Measurements from ENCODE around the gene HDGF.

Gene HDGF

DNA sequence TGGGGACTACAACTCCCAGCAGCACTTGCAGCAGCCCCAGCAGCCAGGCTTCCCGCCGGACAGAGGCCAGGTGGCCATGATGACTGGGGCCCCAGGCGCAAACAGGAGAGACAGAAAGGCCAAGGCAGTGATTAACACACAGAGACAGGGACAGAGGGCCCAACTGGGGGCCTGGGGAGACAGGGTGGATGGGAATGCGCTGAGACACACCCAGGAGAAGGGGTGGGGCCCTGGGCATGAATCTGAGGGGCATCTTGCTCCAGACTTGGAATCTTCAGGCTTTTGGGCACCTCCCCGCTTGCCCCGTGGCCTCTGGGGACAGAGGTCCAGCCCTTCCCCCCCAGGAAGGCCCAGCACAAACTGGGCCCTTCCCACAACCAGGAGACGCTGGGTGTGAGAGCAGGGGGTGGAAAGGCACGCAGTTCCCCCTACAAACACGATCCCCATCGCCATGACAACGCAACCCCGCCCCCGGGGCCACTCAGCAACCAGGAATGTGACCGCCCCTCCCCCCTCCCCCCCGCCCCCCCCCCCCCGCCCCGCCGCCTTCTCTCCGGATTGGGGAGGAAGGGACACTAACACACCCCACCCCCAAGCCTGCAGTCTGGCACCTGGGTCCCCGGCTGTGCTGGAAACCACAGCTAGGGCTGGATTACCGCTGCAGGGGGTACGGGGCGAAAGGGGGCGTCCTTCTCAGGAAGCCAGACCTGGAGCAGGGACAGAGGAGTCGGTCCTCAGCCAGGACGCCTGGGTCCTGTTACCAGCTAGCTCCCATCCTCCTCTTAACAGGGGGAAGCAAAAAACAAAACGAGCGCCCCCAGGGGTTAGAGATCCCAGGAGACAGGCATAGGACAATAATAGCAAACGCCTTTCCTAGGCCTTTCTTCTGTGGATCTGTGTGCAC is 4.5 kb downstream of the HDGF start:
- peak; percentile 94 for DNase-seq (ENCODE audit: low spot score)

- no peak for DNase-seq (ENCODE audit: low spot score)
These were observed 5.1 kb downstream of the HDGF start for GRCh38 chr1:156746406-156746727.

GRCh38 chr1:156745881-156746280 is 5.6 kb downstream of the HDGF start:
- no peak for DNase-seq (ENCODE audit: low spot score)

DNA sequence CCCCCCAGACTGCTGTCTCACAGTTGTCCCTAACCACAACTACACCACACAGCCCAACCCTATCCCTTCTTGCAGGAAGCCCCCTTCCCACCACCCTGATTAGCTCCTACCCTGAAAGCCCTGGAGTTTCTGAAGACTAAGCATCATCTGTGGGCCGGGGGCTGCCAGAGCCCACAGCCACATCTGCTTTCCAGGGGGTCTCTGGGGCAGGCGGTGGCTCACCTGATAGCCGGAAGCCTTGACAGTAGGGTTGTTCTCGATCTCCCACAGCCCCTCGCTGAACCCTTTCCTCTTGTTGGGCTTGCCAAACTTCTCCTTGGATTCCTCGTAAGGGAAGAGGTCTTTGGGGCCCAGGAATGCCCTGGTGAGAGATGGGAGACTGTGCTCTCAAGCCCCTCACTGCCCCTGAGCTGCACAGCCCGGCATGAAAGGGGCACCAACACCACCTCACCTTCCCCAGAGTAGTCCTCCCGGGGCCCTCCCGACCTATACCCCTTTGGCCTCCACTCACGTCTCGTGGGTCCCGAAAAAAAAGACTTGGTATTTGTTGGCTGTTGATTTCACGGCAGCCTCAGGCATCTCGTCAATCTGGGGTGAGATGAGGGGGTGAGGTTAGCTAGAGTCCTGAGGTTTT is 6.6 kb downstream of the HDGF start:
- no peak for DNase-seq (ENCODE audit: low spot score)

- DNase-seq (ENCODE audit: low spot score) = no peak
These were observed 7.1 kb downstream of the HDGF start for GRCh38 chr1:156744344-156744743.

GRCh38 chr1:156743367-156744302 is 7.8 kb downstream of the HDGF start:
- no peak for DNase-seq (ENCODE audit: low spot score)

- DNase-seq (ENCODE audit: low spot score) = no peak
These were observed 8.7 kb downstream of the HDGF start for GRCh38 chr1:156742801-156743200.

- DNase-seq (ENCODE audit: low spot score) = no peak
These were observed 9.5 kb downstream of the HDGF start for GRCh38 chr1:156742017-156742416.

- no peak for DNase-seq (ENCODE audit: low spot score)
These were observed 9.9 kb downstream of the HDGF start for GRCh38 chr1:156741481-156741983.

GRCh38 chr1:156740741-156741480 is 10.6 kb downstream of the HDGF start, which contains the start of gene MRPL24:
MRPL24 (minus strand) TSS chr1:156741088; CDS start chr1:156738704, 2,384 bp downstream.
- DNase-seq (ENCODE audit: low spot score) = peak; percentile 97

- no peak for DNase-seq (ENCODE audit: low spot score)
These were observed 11.2 kb downstream of the HDGF start for GRCh38 chr1:156740237-156740740.

DNA sequence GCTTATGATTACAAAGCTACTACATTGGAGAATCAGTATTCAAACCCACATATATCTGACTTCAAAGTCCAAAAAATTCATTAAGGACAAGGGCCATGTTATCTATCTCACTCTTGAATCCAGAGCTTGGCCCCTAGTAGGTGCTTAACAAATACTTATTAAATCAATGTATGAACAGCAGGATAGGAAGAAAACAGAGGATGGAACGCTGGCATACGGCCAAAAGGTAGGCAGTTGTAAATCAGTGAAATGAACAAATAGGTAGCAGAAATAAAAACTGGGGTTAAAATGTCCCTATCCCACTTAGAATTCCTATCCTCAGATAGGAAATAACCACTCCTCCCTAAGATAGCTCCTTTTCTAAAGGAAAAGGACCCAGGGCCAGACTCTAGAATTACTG is 12.6 kb downstream of the HDGF start:
- no peak for DNase-seq (ENCODE audit: low spot score)

- no peak for DNase-seq (ENCODE audit: low spot score)
These were observed 13.1 kb downstream of the HDGF start for GRCh38 chr1:156738407-156738806.

DNA sequence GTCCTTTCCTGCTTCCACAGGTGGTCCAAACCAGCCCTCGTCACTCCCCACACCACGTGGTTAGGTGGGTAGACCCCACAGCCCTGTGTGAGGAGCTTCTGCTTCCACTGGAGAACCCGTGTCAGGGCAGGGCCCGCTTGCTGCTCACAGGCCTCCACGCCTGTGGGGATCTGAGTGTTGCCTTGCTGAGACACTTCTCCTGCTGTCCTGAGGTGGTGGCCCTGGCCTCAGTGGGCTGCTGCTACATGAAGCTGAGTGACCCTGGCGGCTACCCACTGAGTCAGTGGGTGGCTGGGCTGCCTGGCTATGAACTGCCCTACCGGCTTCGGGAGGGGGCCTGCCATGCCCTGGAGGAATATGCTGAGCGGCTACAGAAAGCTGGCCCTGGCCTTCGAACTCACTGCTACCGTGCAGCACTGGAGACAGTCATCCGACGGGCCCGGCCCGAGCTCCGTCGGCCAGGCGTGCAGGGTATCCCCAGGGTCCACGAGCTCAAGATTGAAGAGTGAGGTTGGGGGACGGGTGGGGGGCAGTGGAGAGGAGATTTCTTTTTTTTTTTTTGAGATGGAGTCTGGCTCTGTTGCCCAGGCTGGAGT is 17.4 kb downstream of the HDGF start:
- DNase-seq (ENCODE audit: low spot score) = no peak

GRCh38 chr1:156728599-156729462 is 22.6 kb downstream of the HDGF start, which contains the start of gene ISG20L2:
ISG20L2 (minus strand) TSS chr1:156728766; CDS start chr1:156727652, 1,114 bp downstream.
- peak; percentile 95 for DNase-seq (ENCODE audit: low spot score)

- DNase-seq (ENCODE audit: low spot score) = no peak
These were observed 23.4 kb downstream of the HDGF start, which contains the start of gene METTL25B for GRCh38 chr1:156727926-156728598. METTL25B (plus strand) TSS chr1:156728469; CDS start chr1:156729105, 636 bp downstream.

GRCh38 chr1:156727492-156727891 is 24.0 kb downstream of the HDGF start:
- DNase-seq (ENCODE audit: low spot score) = no peak

DNA sequence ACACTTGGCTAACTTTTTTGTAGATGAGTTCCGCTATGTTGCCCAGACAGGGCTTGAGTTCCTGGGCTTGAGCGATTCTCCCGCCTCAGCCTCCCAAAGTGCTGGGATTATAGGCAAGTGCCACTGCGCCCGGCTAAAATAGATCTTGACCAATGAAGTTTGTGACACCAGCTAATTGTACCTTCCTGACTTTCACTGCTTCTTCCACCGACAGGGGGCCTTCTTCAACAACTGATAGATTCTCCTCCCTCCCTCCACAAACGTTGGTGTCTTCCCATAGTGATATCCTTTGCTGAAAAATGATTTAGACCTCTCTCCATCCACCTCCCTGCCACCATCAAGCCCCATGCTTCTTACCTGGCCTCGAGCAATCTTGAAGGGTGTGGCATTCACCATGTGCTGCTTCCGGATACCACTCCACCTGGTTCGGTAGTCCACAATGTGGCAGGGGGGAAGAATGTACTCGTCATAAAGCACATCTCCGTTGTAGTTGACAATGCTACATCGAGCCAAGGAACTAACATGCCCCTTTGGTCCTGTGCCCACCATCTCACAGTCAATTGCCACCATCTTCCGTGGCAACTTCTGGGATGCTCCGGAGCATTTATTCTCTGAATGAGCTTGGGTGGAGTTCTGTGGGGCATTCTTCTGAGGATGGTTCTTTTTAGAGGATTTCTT is 24.8 kb downstream of the HDGF start:
- no peak for DNase-seq (ENCODE audit: low spot score)

Data from left forelimb (tissue), 1 donor.